ENCODE results near the gene NR6A1.

- TF ChIP-seq, protein P1, sequence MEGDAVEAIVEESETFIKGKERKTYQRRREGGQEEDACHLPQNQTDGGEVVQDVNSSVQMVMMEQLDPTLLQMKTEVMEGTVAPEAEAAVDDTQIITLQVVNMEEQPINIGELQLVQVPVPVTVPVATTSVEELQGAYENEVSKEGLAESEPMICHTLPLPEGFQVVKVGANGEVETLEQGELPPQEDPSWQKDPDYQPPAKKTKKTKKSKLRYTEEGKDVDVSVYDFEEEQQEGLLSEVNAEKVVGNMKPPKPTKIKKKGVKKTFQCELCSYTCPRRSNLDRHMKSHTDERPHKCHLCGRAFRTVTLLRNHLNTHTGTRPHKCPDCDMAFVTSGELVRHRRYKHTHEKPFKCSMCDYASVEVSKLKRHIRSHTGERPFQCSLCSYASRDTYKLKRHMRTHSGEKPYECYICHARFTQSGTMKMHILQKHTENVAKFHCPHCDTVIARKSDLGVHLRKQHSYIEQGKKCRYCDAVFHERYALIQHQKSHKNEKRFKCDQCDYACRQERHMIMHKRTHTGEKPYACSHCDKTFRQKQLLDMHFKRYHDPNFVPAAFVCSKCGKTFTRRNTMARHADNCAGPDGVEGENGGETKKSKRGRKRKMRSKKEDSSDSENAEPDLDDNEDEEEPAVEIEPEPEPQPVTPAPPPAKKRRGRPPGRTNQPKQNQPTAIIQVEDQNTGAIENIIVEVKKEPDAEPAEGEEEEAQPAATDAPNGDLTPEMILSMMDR (IDR thresholded peaks at IDR 0.05), result no peak
- no peak for TF ChIP-seq POLR2AphosphoS5 (IDR thresholded peaks at IDR 0.05; ENCODE audit: insufficient read depth in 1 of 2, low read depth in 1 of 2)
These were observed 142.4 kb downstream of the NR6A1 start for GRCh38 chr9:124628741-124629140.
